ENCODE results near the gene CLK1.

The CLK1 gene

DNA sequence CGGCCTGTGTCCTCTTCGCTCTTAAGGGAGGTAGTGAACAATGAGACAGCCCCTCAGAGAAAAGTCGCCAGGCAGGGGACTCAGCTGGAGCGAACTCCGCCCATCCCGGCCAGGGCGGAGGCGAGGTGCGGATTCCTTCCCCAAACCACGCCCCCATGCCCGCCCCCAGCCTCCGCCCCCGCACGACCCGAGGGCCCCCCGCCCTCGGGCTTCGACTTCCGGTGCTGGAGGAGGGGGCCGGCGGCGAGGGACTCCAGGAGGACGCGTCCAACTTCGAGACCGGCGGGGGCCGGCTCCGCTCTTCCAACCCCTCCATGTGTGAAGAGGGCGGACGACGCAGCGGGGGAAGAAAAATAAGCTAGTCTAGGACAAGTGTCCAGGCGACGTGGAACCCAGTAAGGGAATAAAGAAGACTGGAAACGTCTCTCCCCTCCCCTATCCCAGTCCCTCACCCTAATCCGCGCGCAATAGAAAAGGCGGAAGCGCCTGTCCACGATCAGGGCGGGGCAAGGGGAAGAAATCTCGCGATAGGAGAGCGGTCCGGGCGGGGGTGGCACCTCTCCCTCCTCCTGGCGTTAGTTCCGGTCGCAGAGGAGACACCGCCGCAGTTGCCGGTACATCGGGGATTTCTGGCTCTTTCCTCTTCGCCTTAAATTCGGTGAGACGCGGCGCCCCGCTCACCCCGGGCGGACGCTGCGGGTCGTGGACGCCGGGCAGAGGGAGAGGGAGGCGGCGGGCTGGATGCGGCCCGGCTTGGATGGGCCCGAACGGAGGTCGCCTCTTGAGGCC, 52.9 kb downstream of the CLK1 start, which contains the start of gene BZW1:
TSS of gene BZW1 (plus strand) at position 578 of the 789 bp plus-strand sequence. CDS start 1,308 bp downstream, outside the sequence.
- peak; percentile 27 to 100 (median 96) for DNase-seq

DNA sequence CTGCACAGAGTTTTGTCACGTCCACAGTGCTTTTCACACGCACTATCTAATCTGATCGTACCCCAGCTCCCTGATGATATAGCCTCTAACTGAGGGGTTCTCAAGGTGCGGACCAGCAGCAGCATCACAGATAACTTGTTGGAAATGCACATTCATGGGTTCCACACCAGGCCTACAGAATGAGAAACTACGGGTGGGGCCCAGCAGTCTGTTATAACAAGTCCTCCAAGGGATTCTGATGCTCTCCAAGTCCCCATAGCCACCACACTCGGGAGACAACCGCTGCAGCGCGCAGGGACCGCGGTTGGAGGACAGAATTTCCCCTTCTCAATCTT, 53.5 kb downstream of the CLK1 start:
- peak in 2 of 56 donors; percentile 34 to 94 for DNase-seq

GRCh38 chr2:200810252-200810997, 54.0 kb downstream of the CLK1 start:
- no peak for DNase-seq

DNA sequence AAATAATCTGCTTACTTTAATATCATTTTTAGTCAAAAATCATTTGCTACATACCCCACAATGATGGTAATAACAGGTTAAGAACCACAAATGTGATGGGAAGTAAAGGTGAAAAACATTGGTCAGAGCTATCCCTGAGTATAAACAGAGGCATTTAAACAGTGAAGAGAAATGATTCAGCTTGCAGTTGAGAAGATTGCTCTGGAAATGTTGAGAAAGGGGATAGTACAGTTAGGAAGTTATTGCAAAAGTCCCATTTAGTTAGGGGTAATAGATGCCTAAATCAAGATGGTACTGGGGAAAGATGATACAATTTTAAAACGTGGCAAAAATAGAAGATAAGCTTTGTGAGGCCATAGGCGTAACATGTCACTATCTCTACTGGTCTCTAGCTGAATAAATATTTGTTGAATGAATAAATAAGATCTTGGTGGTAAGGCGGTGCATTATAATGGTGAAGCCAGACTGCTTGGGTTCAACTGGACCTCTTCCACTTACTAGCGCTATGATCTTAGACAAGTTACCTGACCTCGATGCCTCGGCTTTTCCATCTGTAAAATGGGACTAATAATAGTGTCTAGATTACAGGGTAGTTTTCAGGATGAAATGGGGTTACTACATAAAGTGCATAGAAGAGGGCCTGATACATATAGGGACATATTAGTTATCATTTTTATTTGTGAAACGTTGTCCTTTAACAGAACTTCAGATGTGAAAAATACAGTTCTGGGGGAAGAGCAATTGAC, 54.8 kb downstream of the CLK1 start:
- DNase-seq = no peak
